HG02981 (cell line): ENCODE data around the gene CES1.
A peak's percentile ranks its signal among the peaks of the same experiment; 100 is the strongest.
"Not testable (repeated sequence)": the region's sequence is repeated elsewhere in the genome, so short reads cannot be mapped to it uniquely, and the experiment has no call there.

Source experiments
- ATAC-seq: cut with Tn5 transposase; IDR thresholded peaks from one replicate; pipeline ENCODE4 v1.9.1; 2021; ENCODE audit warnings: mild to moderate bottlenecking, moderate library complexity; ENCODE audit not compliant: unreplicated experiment

The CES1 gene

DNA sequence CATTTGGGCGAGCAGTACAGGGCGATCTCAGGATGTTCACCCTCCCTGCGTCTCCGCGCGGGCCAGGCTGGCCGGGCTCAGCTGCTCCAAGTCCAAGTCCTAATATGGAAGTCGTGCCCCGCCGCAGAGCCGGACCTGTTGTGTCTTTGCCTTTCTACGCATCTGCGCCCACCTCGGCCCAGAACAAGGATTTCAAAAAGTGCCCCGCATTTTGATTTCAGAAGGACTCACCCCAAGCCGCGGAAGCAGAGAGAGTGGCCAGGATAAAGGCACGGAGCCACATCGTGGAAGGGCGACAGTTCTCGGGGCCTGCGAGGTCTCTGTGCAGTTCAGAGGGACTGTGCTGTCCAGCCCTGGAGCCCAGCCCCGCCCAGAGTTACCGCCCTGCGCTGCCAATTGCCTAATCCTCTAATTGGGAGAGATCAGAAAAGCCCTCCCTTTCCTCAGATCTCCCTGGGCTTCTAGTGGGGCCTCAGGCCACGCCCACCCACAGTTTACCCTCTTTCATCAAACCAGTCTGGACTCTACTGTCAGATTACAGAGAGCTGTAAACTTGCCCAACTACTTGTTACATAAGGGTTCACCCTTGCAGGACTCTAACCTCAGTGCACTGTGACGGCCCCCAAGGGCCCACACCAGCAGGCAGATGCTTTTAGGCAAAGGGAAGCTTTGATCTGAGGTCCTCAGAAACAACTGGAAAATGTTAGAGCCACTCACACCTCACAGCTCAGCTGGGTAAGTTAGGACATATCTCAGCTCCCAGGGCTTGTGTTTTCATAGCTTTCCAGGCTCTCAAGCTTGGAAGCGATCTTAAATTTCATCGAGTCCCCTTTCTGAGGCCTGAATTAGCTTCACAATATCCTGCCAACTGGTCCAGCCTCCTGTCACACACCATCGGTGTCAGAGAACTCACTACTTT, at the start of gene CES1:
Gene CES1 (minus strand): TSS at position 324 of the 919 bp plus-strand sequence. CDS start 41 bp downstream, at position 283.
- no peak for ATAC-seq

DNA sequence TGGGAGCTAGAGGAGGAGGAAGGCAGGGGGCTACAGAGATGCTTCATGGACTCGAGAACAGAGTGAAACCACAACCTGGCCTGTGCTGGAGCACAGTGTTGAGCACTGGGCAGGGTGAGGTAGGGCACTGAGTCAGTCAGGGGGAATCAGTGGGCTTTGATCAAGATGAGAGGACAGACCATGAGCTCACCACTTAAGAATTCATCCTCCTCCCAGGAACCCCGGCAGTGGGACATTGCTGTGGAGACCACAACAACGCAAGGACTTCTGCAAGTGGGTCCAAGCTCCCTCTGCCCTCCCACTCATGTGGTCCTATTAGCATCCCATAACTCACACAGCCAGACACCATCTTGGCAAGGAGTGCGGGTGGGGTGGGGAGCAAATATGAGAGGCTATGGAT, 44.0 kb upstream of the CES1 start:
- no peak for ATAC-seq

DNA sequence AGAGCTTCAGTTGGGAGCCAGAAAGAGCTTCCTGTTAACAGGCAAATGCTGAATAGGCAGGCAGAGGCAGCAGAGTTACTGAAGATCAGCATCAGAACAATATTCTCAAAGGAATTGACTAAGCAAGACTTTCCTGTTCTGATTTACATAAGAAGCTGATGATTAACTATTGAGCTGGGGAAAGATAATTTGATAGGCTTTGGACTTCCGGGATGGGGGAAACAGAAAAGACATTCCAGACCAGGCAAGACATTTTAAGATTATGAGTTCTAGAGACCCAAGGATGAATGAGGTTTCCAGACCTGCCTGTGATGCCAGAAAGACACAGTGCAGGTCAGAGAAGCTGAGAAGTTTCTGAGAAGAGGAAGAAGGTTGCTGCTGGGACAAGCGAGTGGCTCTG, 42.4 kb upstream of the CES1 start, which contains the start of gene CES5A:
Gene CES5A (minus strand): TSS at position 101 of the 400 bp plus-strand sequence. CDS start 152 bp downstream, outside the sequence.
- no peak for ATAC-seq

DNA sequence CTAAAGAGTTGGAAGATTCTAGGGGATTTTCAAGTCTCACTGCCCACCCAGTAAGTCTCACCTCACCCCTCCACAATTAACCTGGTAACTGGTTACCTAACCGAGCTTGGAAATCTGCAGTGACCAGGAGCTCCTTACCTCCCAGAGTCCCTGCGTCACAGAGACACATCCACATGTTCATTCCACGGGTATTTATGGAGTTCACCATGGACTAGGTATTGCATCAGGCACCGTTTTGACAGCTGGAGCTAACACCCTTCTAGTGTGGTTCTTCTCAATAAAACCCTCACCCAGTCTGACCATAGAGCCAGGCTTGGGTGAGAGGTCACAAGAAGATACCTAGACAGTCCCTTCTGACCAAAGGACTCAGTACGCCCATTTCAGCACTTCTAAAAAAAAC, 40.2 kb upstream of the CES1 start:
- ATAC-seq = no peak

DNA sequence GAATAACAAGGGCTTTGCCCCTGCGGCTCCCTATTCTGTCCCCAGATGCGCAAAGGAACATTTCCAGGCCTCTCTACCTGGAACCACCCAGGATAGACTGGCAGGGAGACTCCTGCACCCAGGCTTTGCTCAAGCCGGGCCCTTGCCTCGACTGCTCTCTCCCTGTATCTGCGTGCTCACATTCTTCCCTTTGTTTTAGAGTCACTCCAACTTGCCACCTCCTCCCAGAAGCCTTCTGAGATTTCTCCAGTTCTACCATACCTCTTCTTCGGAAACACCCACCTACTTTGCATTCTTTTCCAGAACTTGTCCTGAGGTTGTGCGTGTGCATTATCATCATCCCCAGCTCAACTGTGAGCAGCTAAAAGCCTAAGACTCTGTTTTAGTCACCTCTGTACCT, 39.2 kb upstream of the CES1 start:
- no peak for ATAC-seq

DNA sequence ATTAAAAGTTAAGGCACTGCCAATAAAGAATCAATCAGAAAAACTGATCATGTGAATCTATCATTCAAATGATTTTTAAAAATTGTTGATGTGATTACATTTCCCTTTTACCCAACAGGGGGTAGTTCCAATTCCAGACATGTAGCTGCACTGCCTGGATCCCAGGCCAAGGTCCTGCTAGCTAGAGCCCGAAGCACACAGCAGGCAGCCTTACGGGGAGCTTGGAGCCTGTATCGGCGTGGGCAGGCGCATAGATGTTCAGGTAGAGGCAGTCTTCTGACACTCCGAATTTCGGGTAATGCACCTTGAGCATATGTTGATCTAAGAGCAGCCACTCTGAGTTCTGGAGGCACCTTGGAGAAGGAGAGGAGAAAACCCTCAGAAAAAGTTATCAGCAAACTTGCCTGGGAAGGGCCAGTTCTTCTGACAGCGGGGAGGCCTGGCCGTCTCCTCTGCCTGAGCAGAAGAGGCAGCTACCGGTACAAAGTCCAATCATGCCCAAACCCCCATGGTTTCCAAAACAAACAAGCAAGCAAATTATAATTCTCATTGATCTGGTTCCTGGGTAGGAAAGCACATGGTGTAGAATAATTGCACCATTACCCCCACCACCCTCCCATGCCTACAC, 38.6 kb upstream of the CES1 start:
- ATAC-seq = no peak

DNA sequence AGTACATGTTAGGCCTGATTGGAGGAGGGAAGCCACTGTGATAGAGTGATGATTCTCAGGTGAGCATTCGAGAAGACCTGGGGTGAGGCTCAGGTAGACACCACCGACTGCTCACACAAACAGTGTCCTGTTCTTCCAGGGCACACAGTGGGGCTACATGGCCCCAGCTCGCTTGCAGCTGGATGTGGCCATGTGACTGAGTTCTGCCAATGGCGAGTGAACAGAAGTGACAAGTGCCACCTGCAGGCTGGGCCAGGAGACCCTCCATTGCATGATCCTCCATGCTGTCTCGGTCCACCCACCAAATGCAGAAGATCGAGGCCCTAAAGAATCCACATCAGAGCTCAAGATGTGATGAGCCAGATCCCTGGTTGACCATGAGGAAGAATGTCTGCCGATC, 36.1 kb upstream of the CES1 start:
- no peak for ATAC-seq

- ATAC-seq = no peak
Measured at GRCh38 chr16:55868137-55868536, 35.2 kb upstream of the CES1 start.

- ATAC-seq = no peak
Measured at GRCh38 chr16:55861288-55861687, 28.4 kb upstream of the CES1 start.

- not testable (repeated sequence) for ATAC-seq
Measured at GRCh38 chr16:55857650-55858049, 24.8 kb upstream of the CES1 start.

DNA sequence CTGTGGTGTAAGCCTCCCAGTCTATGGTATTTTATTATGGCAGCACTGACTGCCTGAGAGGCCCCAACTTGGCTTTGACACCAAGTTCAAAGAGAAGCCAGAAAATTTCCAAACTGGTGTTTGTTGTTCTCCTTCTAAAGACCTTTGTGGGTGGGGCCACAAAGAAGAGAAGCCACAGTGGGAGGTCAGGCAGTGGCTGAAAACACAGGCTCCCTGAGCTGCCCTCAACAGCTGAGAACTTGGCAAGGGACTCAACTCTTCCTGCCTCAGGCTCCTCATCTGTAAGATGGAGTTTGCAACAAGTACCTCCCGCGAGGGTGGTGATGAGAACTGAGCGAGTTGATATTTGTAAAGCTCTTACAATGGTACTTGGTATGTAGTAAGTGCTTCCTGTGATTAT, 24.1 kb upstream of the CES1 start:
- ATAC-seq = no peak

DNA sequence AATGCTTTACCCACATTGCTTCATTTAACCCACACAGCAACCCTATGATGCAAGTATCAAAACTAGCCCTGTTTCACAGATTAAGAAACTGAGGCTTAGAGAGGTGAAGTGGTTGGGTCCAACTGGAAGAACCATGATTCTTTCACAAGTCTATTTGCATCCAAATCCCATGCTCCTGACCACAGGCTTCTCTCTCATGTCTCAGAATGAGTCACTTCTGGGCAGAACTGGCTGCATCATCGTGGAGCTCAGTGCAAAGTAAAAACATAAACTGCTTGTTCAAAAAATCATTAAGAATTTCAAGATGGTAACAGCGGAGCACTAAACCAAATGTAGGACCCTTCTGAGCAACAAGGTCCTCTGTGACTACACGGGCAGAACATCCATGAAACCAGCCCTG, 20.2 kb upstream of the CES1 start:
- no peak for ATAC-seq

DNA sequence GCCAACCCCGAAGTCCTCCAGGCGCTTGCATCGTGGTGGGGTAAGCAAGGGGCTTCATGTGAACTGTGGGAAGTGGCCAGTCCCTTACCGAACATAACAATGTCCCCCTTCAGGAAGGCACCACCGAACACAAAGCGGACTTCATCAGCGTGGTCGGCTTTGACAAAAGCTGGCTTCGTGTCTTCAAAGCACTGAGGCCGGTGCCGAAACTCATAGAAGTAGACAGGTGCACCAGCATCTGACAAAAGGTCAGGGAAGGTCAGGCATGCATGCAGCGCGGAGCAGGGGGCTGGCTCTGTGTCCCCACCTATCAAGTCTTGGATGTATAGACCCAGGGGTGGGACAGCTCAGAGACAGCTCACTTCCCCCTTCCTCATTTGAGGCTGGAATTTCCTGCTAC, 16.6 kb upstream of the CES1 start:
- ATAC-seq = no peak

DNA sequence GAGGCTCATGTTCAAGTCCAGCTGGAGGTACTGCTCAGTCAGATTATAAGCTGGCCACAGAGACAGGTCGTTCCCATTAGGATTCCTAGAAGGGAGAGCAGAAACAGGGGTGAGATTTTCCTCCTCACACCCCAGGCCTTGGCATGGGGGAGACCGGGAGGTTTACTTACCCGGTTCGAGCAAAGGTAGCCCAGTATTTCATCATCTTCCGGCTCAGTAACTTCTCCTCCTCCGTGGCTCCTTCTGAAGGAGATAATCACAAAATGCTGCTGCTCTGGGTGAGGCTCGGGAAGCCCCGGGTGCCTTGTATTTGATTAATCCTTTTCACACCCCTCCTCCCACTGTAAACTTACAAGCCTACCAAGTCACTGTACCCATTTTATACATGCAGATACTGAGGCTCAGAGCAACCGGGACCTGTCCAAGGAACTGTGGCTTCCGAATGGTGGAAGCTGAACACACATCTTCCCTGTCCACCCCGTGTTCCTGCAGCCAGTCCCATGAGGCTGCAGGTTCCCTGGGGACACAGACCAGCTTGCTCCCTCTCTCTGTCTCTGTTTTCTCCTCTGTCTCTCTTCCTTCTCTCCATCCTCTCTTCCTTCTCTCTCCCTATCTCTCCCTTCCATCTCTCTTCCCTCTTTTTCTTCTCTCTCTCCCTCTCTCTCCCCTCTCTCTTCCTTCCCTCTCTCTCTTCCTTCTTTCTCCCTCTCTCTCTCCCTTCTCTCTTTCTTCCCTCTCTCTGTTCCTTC, 13.9 kb upstream of the CES1 start:
- ATAC-seq = no peak

GRCh38 chr16:55843105-55843395, 10.2 kb upstream of the CES1 start:
- no peak for ATAC-seq

GRCh38 chr16:55842369-55843104, 9.6 kb upstream of the CES1 start:
- ATAC-seq = no peak

DNA sequence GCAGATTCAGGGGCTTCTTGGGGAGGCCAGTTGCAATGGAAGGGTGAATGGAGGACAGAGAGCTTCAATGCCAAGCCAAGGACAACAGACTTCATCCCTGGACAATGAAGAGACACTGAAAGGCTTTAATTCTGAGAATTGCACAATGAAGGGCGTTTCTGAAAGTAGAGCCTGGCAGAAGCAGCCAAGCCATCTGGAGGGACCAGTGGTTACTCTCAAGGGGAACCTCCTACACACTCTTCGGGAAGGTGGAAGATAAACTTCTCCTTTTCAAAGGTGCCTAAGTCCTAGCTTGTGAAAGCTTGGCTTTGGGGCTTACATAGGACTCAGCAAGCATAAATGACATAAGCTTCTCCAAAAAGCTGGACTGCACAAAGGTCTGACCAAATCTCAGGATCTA, 6.2 kb upstream of the CES1 start:
- ATAC-seq = no peak

- ATAC-seq = no peak
Measured at GRCh38 chr16:55836158-55836611, 3.3 kb upstream of the CES1 start.

DNA sequence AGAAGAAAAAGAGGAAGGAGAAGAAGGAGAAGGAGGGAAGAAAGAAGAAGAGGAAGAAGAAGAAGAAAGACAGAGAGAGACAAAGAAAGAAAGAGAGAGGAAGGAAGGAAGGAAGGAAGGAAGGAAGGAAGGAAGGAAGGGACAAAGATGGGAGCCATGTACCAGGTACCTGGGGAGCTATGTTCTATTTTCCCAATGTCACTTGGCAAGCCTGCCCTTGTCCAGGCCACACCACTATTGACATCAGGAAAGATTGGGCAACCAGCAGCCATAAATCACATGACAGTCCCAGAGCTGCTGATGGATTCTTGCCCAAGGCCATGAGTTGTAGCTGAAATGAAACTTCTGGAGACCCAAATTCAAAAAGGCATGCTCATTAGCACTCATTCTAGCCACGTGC, 2.7 kb upstream of the CES1 start:
- ATAC-seq = no peak

- not testable (repeated sequence) for ATAC-seq
Measured at GRCh38 chr16:55835173-55835572, 2.3 kb upstream of the CES1 start.

DNA sequence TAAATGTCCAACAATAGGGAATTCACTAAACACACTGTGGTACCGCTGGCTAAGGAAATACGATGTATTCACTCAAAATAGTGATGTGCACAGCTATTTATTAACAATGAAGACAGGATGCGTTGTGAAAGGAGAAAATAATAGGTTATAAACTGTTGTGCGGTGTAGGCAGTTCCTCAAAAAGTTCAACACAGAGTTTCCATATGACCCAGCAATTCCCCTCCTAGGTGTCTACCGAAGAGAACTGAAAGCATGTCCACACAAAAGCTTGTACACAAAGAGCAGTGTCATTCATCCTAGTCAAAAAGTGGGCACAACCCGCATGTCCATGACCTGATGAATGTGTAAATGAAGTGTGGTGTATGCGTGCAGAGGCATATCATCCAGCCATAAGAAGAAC, 1.2 kb upstream of the CES1 start:
- peak; percentile 72 for ATAC-seq
